B cell (primary cell): ENCODE data around the gene SRGAP2B.
"Not testable (repeated sequence)": the region's sequence is repeated elsewhere in the genome, so short reads cannot be mapped to it uniquely, and the experiment has no call there.

Experiments
- CTCF ChIP-seq: fragments of 200-600 bp; IDR thresholded peaks from one replicate; pipeline ENCODE4 v1.8.0; 2022; ENCODE audit warnings: antibody characterized with exemption, mild to moderate bottlenecking
- EZH2 ChIP-seq: IDR thresholded peaks from 2 replicates; pipeline ENCODE4 v1.6.1; 2012; ENCODE audit warnings: borderline replicate concordance, low read depth, mild to moderate bottlenecking, moderate library complexity, low read length; ENCODE audit not compliant: insufficient read depth, poor library complexity, severe bottlenecking

GRCh38 chr1:144982802-144983525, 112.2 kb downstream of the SRGAP2B start:
- TF ChIP-seq CTCF, EZH2: not testable (repeated sequence)
